ENCODE data around the gene KAZN.

GRCh38 chr1:15057834-15058233 is 459.3 kb downstream of the KAZN start:
- TF ChIP-seq CTCF (IDR thresholded peaks at IDR 0.05; ENCODE audit: insufficient read depth, low read depth, low read length) (no peak), EZH2 (IDR thresholded peaks at IDR 0.05; ENCODE audit: insufficient read depth, low read length) (no peak)
